K562 treated with DMSO at 1 percent for 12 hours (cell line): ENCODE data around the gene MAP10. TPM values are rescaled to one million over a fixed set of nuclear protein-coding genes. Genes with fewer than 3 reads are reported as not detected.

Experiments
- total RNA-seq: library from RNA; unstranded; fragments of 300-600 nt; gene quantifications from 2 replicates; pipeline ENCODE4 v1.2.3, GENCODE V29; 2022; ENCODE audit not compliant: insufficient read depth

Gene MAP10, protein sequence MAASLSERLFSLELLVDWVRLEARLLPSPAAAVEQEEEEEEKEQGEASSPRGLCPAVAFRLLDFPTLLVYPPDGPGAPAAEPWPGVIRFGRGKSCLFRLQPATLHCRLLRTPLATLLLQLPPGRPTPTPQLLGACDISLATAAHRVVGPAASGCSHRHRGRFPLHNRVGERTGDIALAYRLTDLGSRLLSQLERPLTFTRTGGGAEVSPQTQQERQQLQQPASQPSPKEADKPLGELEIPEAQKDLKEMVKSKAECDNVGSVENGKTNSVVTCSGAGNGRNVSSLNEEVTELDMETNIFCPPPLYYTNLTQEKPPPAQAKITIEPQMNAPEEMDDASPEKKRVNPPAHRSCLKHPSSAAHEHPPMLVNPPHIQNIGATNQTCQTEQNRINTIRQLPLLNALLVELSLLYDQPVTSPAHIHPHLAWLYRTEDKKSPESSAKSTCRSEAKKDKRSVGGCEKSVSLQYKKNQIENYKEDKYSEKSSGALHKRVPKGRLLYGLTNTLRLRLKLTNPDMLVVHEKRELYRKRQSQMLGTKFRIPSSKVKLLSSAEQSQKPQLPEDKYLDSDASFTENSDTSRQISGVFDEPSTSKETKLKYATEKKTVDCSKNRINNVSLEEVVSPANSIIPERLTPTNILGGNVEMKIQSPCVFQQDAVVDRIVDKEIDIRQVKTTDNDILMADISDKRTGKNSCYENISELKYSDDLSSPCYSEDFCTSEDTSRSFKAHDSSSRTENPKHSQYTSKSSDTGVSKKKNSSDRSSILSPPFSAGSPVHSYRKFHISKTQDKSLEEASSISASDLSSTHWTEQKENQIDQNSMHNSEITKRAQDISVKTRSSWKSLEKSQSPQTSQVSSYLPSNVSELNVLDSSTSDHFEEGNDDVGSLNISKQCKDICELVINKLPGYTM
- 0.66 and 2.0 TPM in 2 replicates for total RNA-seq

DNA sequence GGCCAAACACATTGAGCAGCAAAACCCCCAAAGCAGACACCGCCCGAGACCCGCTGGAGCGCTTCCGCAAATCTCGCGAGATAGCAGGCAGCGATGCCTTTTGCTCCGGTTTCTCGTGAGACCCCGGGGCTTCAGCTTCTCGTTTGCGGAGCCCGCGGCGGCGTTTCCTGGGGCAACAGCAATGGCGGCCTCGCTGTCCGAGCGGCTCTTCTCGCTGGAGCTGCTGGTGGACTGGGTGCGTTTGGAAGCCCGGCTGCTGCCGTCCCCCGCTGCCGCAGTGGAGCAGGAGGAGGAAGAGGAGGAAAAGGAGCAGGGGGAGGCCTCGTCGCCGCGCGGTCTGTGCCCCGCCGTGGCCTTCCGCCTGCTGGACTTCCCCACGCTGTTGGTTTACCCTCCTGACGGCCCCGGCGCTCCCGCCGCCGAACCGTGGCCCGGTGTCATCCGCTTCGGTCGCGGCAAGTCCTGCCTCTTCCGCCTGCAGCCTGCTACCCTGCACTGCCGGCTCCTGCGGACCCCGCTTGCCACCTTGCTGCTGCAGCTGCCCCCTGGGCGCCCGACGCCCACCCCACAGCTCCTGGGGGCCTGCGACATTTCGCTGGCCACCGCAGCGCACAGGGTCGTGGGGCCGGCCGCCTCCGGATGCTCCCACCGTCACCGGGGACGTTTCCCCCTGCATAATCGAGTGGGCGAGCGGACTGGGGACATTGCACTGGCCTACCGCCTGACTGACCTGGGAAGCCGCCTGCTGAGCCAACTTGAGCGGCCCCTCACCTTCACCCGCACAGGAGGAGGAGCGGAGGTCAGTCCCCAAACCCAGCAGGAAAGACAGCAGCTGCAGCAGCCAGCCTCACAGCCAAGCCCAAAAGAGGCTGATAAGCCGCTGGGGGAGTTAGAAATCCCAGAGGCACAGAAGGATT lies at the start of gene MAP10:
Gene MAP10 (plus strand): TSS at position 148 of the 917 bp plus-strand sequence. CDS start 34 bp downstream, at position 182.

Other genes starting within 250 kb of the MAP10 start
- gene SIPA1L2, start 175.3 kb upstream of the MAP10 start, total RNA-seq = 0.48 TPM in 1 of 2 replicates, not detected in the other
- gene NTPCR, start 145.2 kb downstream of the MAP10 start, total RNA-seq = 22.7 and 23.6 TPM in 2 replicates